K562 (cell line): ENCODE results near the gene METAP1. TPM values are rescaled to one million over a fixed set of nuclear protein-coding genes. Genes with fewer than 3 reads are reported as not detected.

Experiments
- CTCFL ChIP-seq: IDR thresholded peaks from 2 replicates; pipeline ENCODE4 v1.6.1; 2011; ENCODE audit warnings: borderline replicate concordance, low read depth, mild to moderate bottlenecking, moderate library complexity, low read length; ENCODE audit not compliant: insufficient read depth, poor library complexity, severe bottlenecking
- ELF1 ChIP-seq: fragments of 200-800 bp; sonication (Bioruptor generic); IDR thresholded peaks from 2 replicates; pipeline ENCODE4 v1.6.1; 2016; ENCODE audit warnings: missing genetic modification characterization, missing compliant biosample characterization
- ETS2 ChIP-seq: IDR thresholded peaks from 2 replicates; pipeline ENCODE4 v1.6.1; 2016; ENCODE audit warnings: borderline replicate concordance, missing genetic modification characterization, mild to moderate bottlenecking, moderate library complexity, missing compliant biosample characterization; ENCODE audit not compliant: poor library complexity, severe bottlenecking
- FOXK1 ChIP-seq: sonication (generic); formaldehyde crosslinking; IDR thresholded peaks from 2 replicates; pipeline ENCODE4 v1.8.0; 2022; ENCODE audit warnings: missing genetic modification reagents, mild to moderate bottlenecking, borderline replicate concordance
- KLF1 ChIP-seq: fragments of 450-650 bp; IDR thresholded peaks from 2 replicates; pipeline ENCODE4 v1.6.1; 2016; ENCODE audit warnings: missing genetic modification characterization, missing compliant biosample characterization
- MCM7 ChIP-seq, 2 experiments: fragments of 450-650 bp; IDR thresholded peaks; 2 replicates each; pipeline ENCODE4 v1.6.1; 2016 to 2018
- MYC ChIP-seq, 2 experiments: fragments of 250-450 bp in 1 of 2; sonication (Bioruptor Pico) in 1 of 2; IDR thresholded peaks; 2 replicates each; pipeline versions ENCODE4 v1.5.1 to v1.6.1; 2012 to 2021; ENCODE audit warnings: low read depth in 2 of 2, borderline replicate concordance in 1 of 2, improper control_type of control experiment in 1 of 2, low read length in 1 of 2, mild to moderate bottlenecking in 1 of 2, moderate library complexity in 1 of 2
- NCOA2 ChIP-seq, 2 experiments: fragments of 450-650 bp; IDR thresholded peaks; 2 replicates each; pipeline ENCODE4 v1.6.1; 2018; ENCODE audit warnings: mild to moderate bottlenecking in 2 of 2, moderate library complexity in 1 of 2; ENCODE audit not compliant: partially characterized antibody in 2 of 2
- PCBP1 ChIP-seq: fragments of 200-400 bp; formaldehyde crosslinking; IDR thresholded peaks from 2 replicates; pipeline ENCODE4 v1.6.1; 2018; ENCODE audit warnings: mild to moderate bottlenecking, low read depth, low read length; ENCODE audit not compliant: poor library complexity, severe bottlenecking
- POLR2H ChIP-seq: IDR thresholded peaks from 2 replicates; pipeline ENCODE4 v1.6.1; 2016; ENCODE audit warnings: missing genetic modification characterization, low read depth, mild to moderate bottlenecking, control low read depth, missing compliant biosample characterization, moderate library complexity
- SAP30 ChIP-seq: fragments of 200-600 bp; sonication (generic); IDR thresholded peaks from 2 replicates; pipeline ENCODE4 v1.6.1; 2012; ENCODE audit warnings: borderline replicate concordance, low read depth, mild to moderate bottlenecking, moderate library complexity, low read length, control low read depth, inconsistent platforms; ENCODE audit not compliant: insufficient read depth, poor library complexity, severe bottlenecking
- SETDB1 ChIP-seq: IDR thresholded peaks from one replicate; pipeline ENCODE4 v1.6.1; 2012; ENCODE audit warnings: low read length, control low read depth, inconsistent platforms
- TAF9B ChIP-seq: fragments of 450-650 bp; IDR thresholded peaks from 2 replicates; pipeline ENCODE4 v1.6.1; 2018; ENCODE audit warnings: mild to moderate bottlenecking; ENCODE audit not compliant: partially characterized antibody
- TCFL5 ChIP-seq: fragments of 250-450 bp; sonication (Bioruptor Pico); conservative IDR thresholded peaks from 2 replicates; pipeline ENCODE4 v1.6.1; 2021; ENCODE audit warnings: mild to moderate bottlenecking, moderate library complexity, matching md5 sums
- TEAD4 ChIP-seq, 2 experiments: sonication (generic) in 1 of 2; formaldehyde crosslinking in 1 of 2; IDR thresholded peaks; 2 replicates each; pipeline versions ENCODE4 v1.6.1 to v1.8.0; 2012 to 2022; ENCODE audit warnings: borderline replicate concordance in 1 of 2, inconsistent platforms in 1 of 2, low read length in 1 of 2, mild to moderate bottlenecking in 1 of 2, missing genetic modification reagents in 1 of 2
- XRCC3 ChIP-seq: fragments of 450-650 bp; IDR thresholded peaks from 2 replicates; pipeline ENCODE4 v1.6.1; 2017; ENCODE audit warnings: mild to moderate bottlenecking, moderate library complexity
- ZNF184 ChIP-seq: sonication (generic); formaldehyde crosslinking; IDR thresholded peaks from 2 replicates; pipeline ENCODE4 v1.5.0; 2020; ENCODE audit warnings: missing genetic modification reagents
- ZNF253 ChIP-seq: fragments of 250-450 bp; sonication (Bioruptor Pico); conservative IDR thresholded peaks from 2 replicates; pipeline ENCODE4 v1.6.1; 2021; ENCODE audit warnings: mild to moderate bottlenecking
- ZNF584 ChIP-seq: fragments of 200-800 bp; sonication (Bioruptor generic); IDR thresholded peaks from 2 replicates; pipeline ENCODE4 v1.6.1; 2016; ENCODE audit warnings: low read depth, mild to moderate bottlenecking, missing genetic modification characterization, missing compliant biosample characterization
- ZNF589 ChIP-seq: fragments of 200-800 bp; sonication (Bioruptor generic); IDR thresholded peaks from 2 replicates; pipeline ENCODE4 v1.6.1; 2016; ENCODE audit warnings: low read depth, missing genetic modification characterization, missing compliant biosample characterization
- polyA plus RNA-seq, 8 experiments: library from polyadenylated mRNA; depleted of rRNA in 4 of 8; stranded (reverse) in 5 of 8; unstranded in 3 of 8; fragments of >200 nt; fragmentation: Nextera tagmentation in 2 of 8; fragmentation: Illumina TruSeq in 1 of 8; extraction: Ambion mirVana in 2 of 8; extraction: Trizol in 1 of 8; gene quantifications; 2 replicates each; pipeline versions ENCODE4 v1.2.1 to v1.2.3, GENCODE V29; 2011 to 2014; ENCODE audit warnings: inconsistent platforms in 1 of 8, missing spikeins in 1 of 8
- total RNA-seq, 7 experiments: library from RNA; depleted of rRNA in 6 of 7; stranded (reverse); fragments of >200 nt in 6 of 7; fragmentation: Illumina TruSeq in 2 of 7; extraction: Trizol in 2 of 7; gene quantifications; 2 replicates each; pipeline versions ENCODE4 v1.2.1 to v1.2.3, GENCODE V29; 2011 to 2021; ENCODE audit warnings: low replicate concordance in 1 of 7
- TF ChIP-seq, protein P1 (sequence below): fragments of 150-350 bp; conservative IDR thresholded peaks from 2 replicates; pipeline ENCODE4 v1.6.1; 2014; ENCODE audit warnings: low read length

Gene METAP1
- total and polyA plus RNA-seq, 9 of the 15 experiments (the other 6 are each of a cell fraction or from before 2014, with no cell fraction given), result 31.4 to 77.6 (median 59.5) TPM

DNA sequence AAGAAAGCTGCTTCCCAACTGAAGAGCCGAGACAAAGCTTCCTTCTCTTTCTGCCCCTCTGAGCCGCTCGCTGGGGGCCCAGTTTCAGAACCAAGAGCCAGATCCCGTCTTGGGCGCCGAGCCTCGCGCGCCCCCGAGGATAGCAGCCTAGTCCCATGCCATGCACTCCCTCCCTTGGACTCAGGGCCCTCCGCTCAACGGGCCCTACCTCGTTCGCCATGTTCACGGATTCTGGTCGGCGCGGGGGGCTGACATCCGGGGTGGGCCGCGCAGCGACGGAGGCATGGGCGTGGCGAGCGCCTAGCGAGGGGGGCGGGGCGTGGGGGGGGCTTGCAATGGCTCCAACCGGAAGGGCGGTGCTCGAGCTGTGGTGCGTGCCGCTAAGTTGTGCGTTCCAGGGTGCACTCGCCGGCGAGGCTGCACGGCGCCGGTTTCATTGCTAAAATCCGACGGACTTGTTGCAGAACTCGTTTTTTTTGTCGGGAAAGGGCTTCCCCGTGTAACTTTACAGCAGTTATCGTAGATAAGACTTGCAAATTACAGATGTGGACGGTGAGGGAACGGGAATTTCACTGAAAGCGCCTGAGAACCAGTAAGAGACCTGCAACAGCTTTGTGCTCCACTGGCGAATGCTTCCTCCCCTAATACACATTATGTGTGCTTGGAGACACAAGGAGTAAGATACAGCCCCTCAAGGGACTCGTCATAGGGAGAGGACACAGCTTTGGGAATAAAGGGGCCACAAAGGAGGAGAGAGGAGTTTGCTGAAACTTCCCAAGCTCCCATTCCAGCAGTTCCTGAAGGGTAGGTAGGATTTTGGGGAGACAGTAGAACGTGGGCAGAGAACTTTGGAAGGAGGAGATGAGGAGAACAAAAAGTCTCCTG, 93.2 kb downstream of the METAP1 start, which contains the start of gene ADH5 (continued):
- TF ChIP-seq PCBP1, result no peak
- TF ChIP-seq FOXK1 (CRISPR knock-in tag), result peak; percentile 89
- TF ChIP-seq ZNF253 (CRISPR knock-in tag), result no peak
- TF ChIP-seq MCM7 (IDR thresholded peaks at IDR 0.05), result no peak
- no peak for TF ChIP-seq XRCC3
- TF ChIP-seq TCFL5 (CRISPR knock-in tag), result no peak
- peak; percentile 46 for TF ChIP-seq SAP30
- peak; percentile 84 for TF ChIP-seq POLR2H
- TF ChIP-seq ZNF584, result no peak
- TF ChIP-seq NCOA2 (IDR thresholded peaks at IDR 0.05; ENCODE audit: partially characterized antibody in 2 of 2), result no peak
- TF ChIP-seq CTCFL, result no peak
- no peak for TF ChIP-seq SETDB1
- TF ChIP-seq ELF1, result peak; percentile 68; the same call in 1 of the 2 replicates
- 0 out of 2 replicates have a peak, but pooled peaks have one; percentile 30 for TF ChIP-seq TEAD4 (IDR thresholded peaks at IDR 0.05; ENCODE audit: low read length)
- no peak for TF ChIP-seq TEAD4 (CRISPR knock-in tag; IDR thresholded peaks at IDR 0.05; ENCODE audit: borderline replicate concordance)
- TF ChIP-seq ZNF184, result no peak
- peak; percentile 76 for TF ChIP-seq MYC (IDR thresholded peaks at IDR 0.05; ENCODE audit: low read depth, low read length)
- TF ChIP-seq MYC (CRISPR knock-in tag; IDR thresholded peaks at IDR 0.05; ENCODE audit: borderline replicate concordance, low read depth), result no peak
- TF ChIP-seq, protein P1, sequence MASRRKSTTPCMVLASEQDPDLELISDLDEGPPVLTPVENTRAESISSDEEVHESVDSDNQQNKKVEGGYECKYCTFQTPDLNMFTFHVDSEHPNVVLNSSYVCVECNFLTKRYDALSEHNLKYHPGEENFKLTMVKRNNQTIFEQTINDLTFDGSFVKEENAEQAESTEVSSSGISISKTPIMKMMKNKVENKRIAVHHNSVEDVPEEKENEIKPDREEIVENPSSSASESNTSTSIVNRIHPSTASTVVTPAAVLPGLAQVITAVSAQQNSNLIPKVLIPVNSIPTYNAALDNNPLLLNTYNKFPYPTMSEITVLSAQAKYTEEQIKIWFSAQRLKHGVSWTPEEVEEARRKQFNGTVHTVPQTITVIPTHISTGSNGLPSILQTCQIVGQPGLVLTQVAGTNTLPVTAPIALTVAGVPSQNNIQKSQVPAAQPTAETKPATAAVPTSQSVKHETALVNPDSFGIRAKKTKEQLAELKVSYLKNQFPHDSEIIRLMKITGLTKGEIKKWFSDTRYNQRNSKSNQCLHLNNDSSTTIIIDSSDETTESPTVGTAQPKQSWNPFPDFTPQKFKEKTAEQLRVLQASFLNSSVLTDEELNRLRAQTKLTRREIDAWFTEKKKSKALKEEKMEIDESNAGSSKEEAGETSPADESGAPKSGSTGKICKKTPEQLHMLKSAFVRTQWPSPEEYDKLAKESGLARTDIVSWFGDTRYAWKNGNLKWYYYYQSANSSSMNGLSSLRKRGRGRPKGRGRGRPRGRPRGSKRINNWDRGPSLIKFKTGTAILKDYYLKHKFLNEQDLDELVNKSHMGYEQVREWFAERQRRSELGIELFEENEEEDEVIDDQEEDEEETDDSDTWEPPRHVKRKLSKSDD, result no peak
- peak; percentile 79 for TF ChIP-seq TAF9B
- TF ChIP-seq ETS2, result no peak
- TF ChIP-seq ZNF589, result no peak
- no peak for TF ChIP-seq KLF1 (tag)
